Measurements from ENCODE around the gene ARHGAP6. TPM values are rescaled to one million over a fixed set of nuclear protein-coding genes. Genes with fewer than 3 reads are reported as not detected.

The ARHGAP6 gene
- total and polyA plus RNA-seq, 9 of the 15 experiments (the other 6 are each of a cell fraction or from before 2014, with no cell fraction given) = 12.5 to 63.6 (median 41.8) TPM

DNA sequence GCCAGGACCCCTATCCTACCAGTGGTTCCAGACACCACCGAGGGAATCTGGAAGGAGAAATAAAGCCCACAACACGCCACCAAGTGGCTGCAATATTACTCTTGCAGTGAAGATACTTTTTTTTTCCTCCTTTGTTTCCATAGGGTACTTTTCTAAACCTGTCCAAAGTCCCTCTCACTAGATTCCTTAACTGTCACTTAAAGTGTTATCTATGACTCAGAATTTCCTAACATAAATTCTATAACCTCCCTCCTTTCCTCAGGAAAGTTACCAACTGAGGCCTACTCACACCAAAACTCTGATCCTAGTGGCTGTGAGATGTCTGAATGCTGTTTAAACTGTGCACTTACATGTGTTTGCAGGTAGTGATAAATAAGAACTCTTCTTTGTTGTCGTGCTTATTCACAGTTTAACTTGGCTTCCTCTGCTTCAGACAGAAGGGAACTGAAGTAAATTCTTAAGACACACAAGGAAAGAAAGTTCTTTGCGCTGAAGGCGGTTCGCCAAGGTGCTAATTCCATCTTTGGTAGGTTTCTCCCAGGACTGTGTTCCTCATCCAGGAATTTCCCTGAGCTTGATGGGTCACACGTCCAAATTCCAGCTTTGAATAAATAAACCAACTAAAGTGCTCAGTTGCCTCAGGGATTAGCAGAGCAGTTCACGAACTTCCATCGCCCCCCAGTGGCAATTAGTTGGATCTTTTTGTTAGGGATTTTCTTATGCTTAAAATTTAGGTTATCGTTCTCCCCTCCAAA lies 565.3 kb downstream of the ARHGAP6 start (continued):
- TF ChIP-seq, protein P1, sequence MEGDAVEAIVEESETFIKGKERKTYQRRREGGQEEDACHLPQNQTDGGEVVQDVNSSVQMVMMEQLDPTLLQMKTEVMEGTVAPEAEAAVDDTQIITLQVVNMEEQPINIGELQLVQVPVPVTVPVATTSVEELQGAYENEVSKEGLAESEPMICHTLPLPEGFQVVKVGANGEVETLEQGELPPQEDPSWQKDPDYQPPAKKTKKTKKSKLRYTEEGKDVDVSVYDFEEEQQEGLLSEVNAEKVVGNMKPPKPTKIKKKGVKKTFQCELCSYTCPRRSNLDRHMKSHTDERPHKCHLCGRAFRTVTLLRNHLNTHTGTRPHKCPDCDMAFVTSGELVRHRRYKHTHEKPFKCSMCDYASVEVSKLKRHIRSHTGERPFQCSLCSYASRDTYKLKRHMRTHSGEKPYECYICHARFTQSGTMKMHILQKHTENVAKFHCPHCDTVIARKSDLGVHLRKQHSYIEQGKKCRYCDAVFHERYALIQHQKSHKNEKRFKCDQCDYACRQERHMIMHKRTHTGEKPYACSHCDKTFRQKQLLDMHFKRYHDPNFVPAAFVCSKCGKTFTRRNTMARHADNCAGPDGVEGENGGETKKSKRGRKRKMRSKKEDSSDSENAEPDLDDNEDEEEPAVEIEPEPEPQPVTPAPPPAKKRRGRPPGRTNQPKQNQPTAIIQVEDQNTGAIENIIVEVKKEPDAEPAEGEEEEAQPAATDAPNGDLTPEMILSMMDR (IDR thresholded peaks at IDR 0.05 in 2 of 3, conservative IDR thresholded peaks at IDR 0.05 in 1 of 3; ENCODE audit: insufficient read depth in 2 of 3, low read depth in 1 of 3, low read length in 3 of 3) = peak; percentile 47 to 60 (median 48); a peak in 5 of 6 replicates
- TF ChIP-seq DACH1 (IDR thresholded peaks at IDR 0.05; ENCODE audit: partially characterized antibody) (no peak), RAD21 (CRISPR knock-in tag; conservative IDR thresholded peaks at IDR 0.05 in 1 of 2, IDR thresholded peaks at IDR 0.05 in 1 of 2) (peak; percentile 34 to 63; a peak in 3 of 4 replicates), MAFK (IDR thresholded peaks at IDR 0.05; ENCODE audit: low read length) (no peak), MAFG (tag; conservative IDR thresholded peaks at IDR 0.05) (no peak), MLLT1 (IDR thresholded peaks at IDR 0.05) (no peak), EZH2 (IDR thresholded peaks at IDR 0.05; ENCODE audit: borderline replicate concordance, low read depth, low read length) (no peak), SUPT5H (IDR thresholded peaks at IDR 0.05) (no peak), ZNF263 (CRISPR knock-in tag; IDR thresholded peaks at IDR 0.05; ENCODE audit: borderline replicate concordance) (no peak), ZNF512 (tag; IDR thresholded peaks at IDR 0.05) (no peak), JUND (IDR thresholded peaks at IDR 0.05; ENCODE audit: borderline replicate concordance, low read depth, low read length) (no peak), JUND (tag; IDR thresholded peaks at IDR 0.05; ENCODE audit: borderline replicate concordance, low read depth, low read length) (peak; percentile 60; the same call in 1 of the 3 replicates), ATF1 (CRISPR knock-in tag; IDR thresholded peaks at IDR 0.05) (no peak), ATF1 (tag; IDR thresholded peaks at IDR 0.05) (no peak), PHF8 (IDR thresholded peaks at IDR 0.05; ENCODE audit: borderline replicate concordance, low read length) (no peak)
- TF ChIP-seq, protein P2, sequence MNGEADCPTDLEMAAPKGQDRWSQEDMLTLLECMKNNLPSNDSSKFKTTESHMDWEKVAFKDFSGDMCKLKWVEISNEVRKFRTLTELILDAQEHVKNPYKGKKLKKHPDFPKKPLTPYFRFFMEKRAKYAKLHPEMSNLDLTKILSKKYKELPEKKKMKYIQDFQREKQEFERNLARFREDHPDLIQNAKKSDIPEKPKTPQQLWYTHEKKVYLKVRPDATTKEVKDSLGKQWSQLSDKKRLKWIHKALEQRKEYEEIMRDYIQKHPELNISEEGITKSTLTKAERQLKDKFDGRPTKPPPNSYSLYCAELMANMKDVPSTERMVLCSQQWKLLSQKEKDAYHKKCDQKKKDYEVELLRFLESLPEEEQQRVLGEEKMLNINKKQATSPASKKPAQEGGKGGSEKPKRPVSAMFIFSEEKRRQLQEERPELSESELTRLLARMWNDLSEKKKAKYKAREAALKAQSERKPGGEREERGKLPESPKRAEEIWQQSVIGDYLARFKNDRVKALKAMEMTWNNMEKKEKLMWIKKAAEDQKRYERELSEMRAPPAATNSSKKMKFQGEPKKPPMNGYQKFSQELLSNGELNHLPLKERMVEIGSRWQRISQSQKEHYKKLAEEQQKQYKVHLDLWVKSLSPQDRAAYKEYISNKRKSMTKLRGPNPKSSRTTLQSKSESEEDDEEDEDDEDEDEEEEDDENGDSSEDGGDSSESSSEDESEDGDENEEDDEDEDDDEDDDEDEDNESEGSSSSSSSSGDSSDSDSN (IDR thresholded peaks at IDR 0.05; ENCODE audit: borderline replicate concordance in 1 of 2, low read depth in 2 of 2, low read length in 2 of 2) = no peak
